Hematopoietic multipotent progenitor cell (in vitro differentiated cells): ENCODE results near the gene CCL19. TPM values are rescaled to one million over a fixed set of nuclear protein-coding genes. Genes with fewer than 3 reads are reported as not detected.
"Not testable (repeated sequence)": the region's sequence is repeated elsewhere in the genome, so short reads cannot be mapped to it uniquely, and the experiment has no call there.

Experiments used
- DNase-seq, 3 donors: peaks; one replicate each; pipeline ENCODE4 v3.0.0-alpha.2; 2011 to 2015; ENCODE audit warnings: low read depth in 2 of 3, low spot score in 2 of 3
- total RNA-seq: library from RNA; depleted of rRNA; stranded (reverse); fragments of >200 nt; gene quantifications from one replicate; pipeline ENCODE4 v1.2.3, GENCODE V29; 2012

The CCL19 gene
- total RNA-seq = not detected

GRCh38 chr9:34690983-34691935 lies at the start of gene CCL19:
Gene CCL19, minus strand, starts transcription at chr9:34691276. Its CDS starts 137 bp downstream, at chr9:34691139.
- peak in 2 of 3 donors; percentile 69 to 77 for DNase-seq

- DNase-seq = not testable (repeated sequence)
Observed at GRCh38 chr9:34740176-34740575, 49.1 kb upstream of the CCL19 start.

GRCh38 chr9:34737677-34738260 lies 46.7 kb upstream of the CCL19 start:
- DNase-seq = no peak

- DNase-seq = no peak
Observed at GRCh38 chr9:34734720-34735119, 43.6 kb upstream of the CCL19 start.

GRCh38 chr9:34732886-34733285 lies 41.8 kb upstream of the CCL19 start:
- no peak for DNase-seq

- no peak for DNase-seq
Observed at GRCh38 chr9:34732478-34732877, 41.4 kb upstream of the CCL19 start.

GRCh38 chr9:34723141-34723540 lies 32.1 kb upstream of the CCL19 start:
- no peak for DNase-seq

GRCh38 chr9:34719769-34720025 lies 28.6 kb upstream of the CCL19 start:
- not testable (repeated sequence) for DNase-seq

GRCh38 chr9:34719021-34719768 lies 28.1 kb upstream of the CCL19 start:
- DNase-seq = no peak

- no peak for DNase-seq
Observed at GRCh38 chr9:34717996-34718614, 27.0 kb upstream of the CCL19 start.

GRCh38 chr9:34716711-34717110 lies 25.6 kb upstream of the CCL19 start:
- DNase-seq = no peak

- DNase-seq = no peak
Observed at GRCh38 chr9:34715639-34716215, 24.7 kb upstream of the CCL19 start.

GRCh38 chr9:34714007-34714406 lies 22.9 kb upstream of the CCL19 start:
- DNase-seq = no peak

GRCh38 chr9:34712140-34712539 lies 21.1 kb upstream of the CCL19 start:
- DNase-seq = no peak

GRCh38 chr9:34710023-34710422 lies 18.9 kb upstream of the CCL19 start, which contains the start of gene CCL21:
Gene CCL21, minus strand, starts transcription at chr9:34710136. Its CDS starts 70 bp downstream, at chr9:34710066.
- DNase-seq = no peak

- DNase-seq = no peak
Observed at GRCh38 chr9:34709196-34709978, 18.3 kb upstream of the CCL19 start.

GRCh38 chr9:34707130-34707529 lies 16.1 kb upstream of the CCL19 start:
- DNase-seq = no peak

- DNase-seq = peak; percentile 41 to 80 (median 74)
Observed at GRCh38 chr9:34701769-34702736, 11.0 kb upstream of the CCL19 start.
